ENCODE measurements around the gene LBP. TPM values are rescaled to one million over a fixed set of nuclear protein-coding genes. Genes with fewer than 3 reads are reported as not detected.

LBP gene
- total and polyA plus RNA-seq, 10 donors = 0.09 to 0.13 (median 0.11) TPM; not detected in 7

- Histone ChIP-seq H3K36me3 (peaks cover 0 to 100% (median 100%) of the 10 kb centered on the region in 6 donors), H3K4me3 (no peak overlapping the region), H3K9me3 (no peaks in the 10 kb centered on the region), H3K27me3 (replicated peaks in 1 of 7) (no peaks in the 10 kb centered on the region), H3K4me1 (peaks cover 0 to 60% (median 6%) of the 10 kb centered on the region in 6 donors), H3K27ac (no peak overlapping the region)
- DNase-seq = no peak
- intact Hi-C loops (cut with DNase I; ENCODE audit: low total_unique reads) = no loop called here
- no peak for TF ChIP-seq POLR2A (IDR thresholded peaks at IDR 0.05)
- no peak for TF ChIP-seq POLR2AphosphoS5 (IDR thresholded peaks at IDR 0.05)
- no peak for TF ChIP-seq CTCF (IDR thresholded peaks at IDR 0.05 in 8 of 11, conservative IDR thresholded peaks at IDR 0.05 in 3 of 11)
- 76 to 89% (median 86%) methylated on average over 10 to 15 of the region's 15 CpGs for WGBS, 5 donors
Measured at GRCh38 chr20:38426006-38426897, 80.0 kb downstream of the LBP start.

Small RNA genes within 50 kb of the gene (small RNA-seq; reads per million reads assigned to genes)
- 0 reads per million in 4 donors for gene RF00056
- 3.5 to 11.0 (median 8.0) reads per million in 4 donors for gene SNORA71B

Other genes with a start within 250 kb of the LBP start
- 100 to 1,000 TPM in 1 of 7 donors, 10 to 100 TPM in 6; 60.2 to 167 (median 87.6) TPM for gene TGM2, start 181.2 kb upstream of the LBP start, total RNA-seq
- 10 to 100 TPM in 2 of 3 donors, 1 to 10 TPM in 1; 9.3 to 35.3 (median 19.8) TPM for gene TGM2, start 181.2 kb upstream of the LBP start, polyA plus RNA-seq
- 1 to 10 TPM in 6 of 7 donors, under 1 TPM in 1; 0.51 to 5.3 (median 3.5) TPM for gene KIAA1755, start 85.7 kb upstream of the LBP start, total RNA-seq
- gene KIAA1755, start 85.7 kb upstream of the LBP start, polyA plus RNA-seq = 1 to 10 TPM; 4.6 to 7.3 (median 4.8) TPM
- 10 to 100 TPM in 3 of 7 donors, 1 to 10 TPM in 4; 3.1 to 49.4 (median 6.1) TPM for gene BPI, start 42.3 kb upstream of the LBP start, total RNA-seq
- gene BPI, start 42.3 kb upstream of the LBP start, polyA plus RNA-seq = 1 to 10 TPM; 1.1 to 4.2 (median 2.3) TPM
- 10 to 100 TPM; 28.7 to 56.1 (median 33.7) TPM for gene SNHG17, start 88.8 kb downstream of the LBP start, total RNA-seq
- 10 to 100 TPM; 42.0 to 58.0 (median 47.0) TPM for gene SNHG17, start 88.8 kb downstream of the LBP start, polyA plus RNA-seq
- 10 to 100 TPM; 34.1 to 62.5 (median 49.3) TPM for gene RALGAPB, start 126.4 kb downstream of the LBP start, total RNA-seq
- 10 to 100 TPM in 1 of 3 donors, 1 to 10 TPM in 2; 6.8 to 10.2 (median 9.1) TPM for gene RALGAPB, start 126.4 kb downstream of the LBP start, polyA plus RNA-seq
- not detected for gene ADIG, start 234.7 kb downstream of the LBP start, total RNA-seq
- not detected for gene ADIG, start 234.7 kb downstream of the LBP start, polyA plus RNA-seq

Measured in spleen (tissue), 11 donors.